H9 (cell line): ENCODE measurements around the gene RNF215. TPM values are rescaled to one million over a fixed set of nuclear protein-coding genes. Genes with fewer than 3 reads are reported as not detected.

Source experiments
- DNase-seq: peaks from one replicate; pipeline ENCODE4 v3.0.0-alpha.2; 2017
- H2AFZ ChIP-seq: one replicate; pipeline ENCODE4 v1.6.1; 2013; ENCODE audit warnings: mild to moderate bottlenecking, low read length, control low read depth, moderate library complexity
- H2AK5ac ChIP-seq: 2 replicates; pipeline ENCODE4 v1.6.1; 2013; ENCODE audit warnings: low read length, control low read depth, mixed read lengths; ENCODE audit not compliant: insufficient read length
- H2BK120ac ChIP-seq: one replicate; pipeline ENCODE4 v1.6.1; 2013; ENCODE audit warnings: low read depth, mild to moderate bottlenecking, low read length, control low read depth, inconsistent platforms; ENCODE audit not compliant: poor library complexity, severe bottlenecking
- H2BK12ac ChIP-seq: 2 replicates; pipeline ENCODE4 v1.6.1; 2013; ENCODE audit warnings: low read length, control low read depth, mixed read lengths, low read depth; ENCODE audit not compliant: insufficient read length
- H2BK15ac ChIP-seq: 2 replicates; pipeline ENCODE4 v1.6.1; 2013; ENCODE audit warnings: low read depth, low read length, control low read depth
- H2BK20ac ChIP-seq: one replicate; pipeline ENCODE4 v1.6.1; 2013; ENCODE audit warnings: low read depth, mild to moderate bottlenecking, low read length, control low read depth, inconsistent platforms; ENCODE audit not compliant: poor library complexity, severe bottlenecking
- H2BK5ac ChIP-seq: 2 replicates; pipeline ENCODE4 v1.6.1; 2013; ENCODE audit warnings: low read length, control low read depth, mixed read lengths; ENCODE audit not compliant: insufficient read length
- H3K14ac ChIP-seq: 2 replicates; pipeline ENCODE4 v1.6.1; 2013; ENCODE audit warnings: low read length, control low read depth; ENCODE audit not compliant: insufficient read depth
- H3K18ac ChIP-seq: 2 replicates; pipeline ENCODE4 v1.6.1; 2013; ENCODE audit warnings: low read depth, mild to moderate bottlenecking, mixed read lengths, low read length, control low read depth; ENCODE audit not compliant: insufficient read length
- H3K23ac ChIP-seq: 2 replicates; pipeline ENCODE4 v1.6.1; 2013; ENCODE audit warnings: low read length, control low read depth, mixed read lengths, low read depth; ENCODE audit not compliant: insufficient read length
- H3K23me2 ChIP-seq: 2 replicates; pipeline ENCODE4 v1.6.1; 2013; ENCODE audit warnings: low read depth, mild to moderate bottlenecking, mixed read lengths, low read length, control low read depth; ENCODE audit not compliant: insufficient read length, poor library complexity, severe bottlenecking
- H3K27ac ChIP-seq: 2 replicates; pipeline ENCODE4 v1.5.1; 2013; ENCODE audit warnings: low read length, control low read depth, mixed read lengths, low read depth; ENCODE audit not compliant: insufficient read length
- H3K27me3 ChIP-seq: 2 replicates; pipeline ENCODE4 v1.6.1; 2013; ENCODE audit warnings: low read length, control low read depth, inconsistent platforms; ENCODE audit not compliant: insufficient read depth
- H3K4ac ChIP-seq: 2 replicates; pipeline ENCODE4 v1.6.1; 2013; ENCODE audit warnings: low read depth, mild to moderate bottlenecking, control low read depth, inconsistent platforms, low read length, moderate library complexity
- H3K4me1 ChIP-seq: 2 replicates; pipeline ENCODE4 v1.6.1; 2013; ENCODE audit warnings: low read length, control low read depth, inconsistent platforms; ENCODE audit not compliant: insufficient read depth
- H3K4me2 ChIP-seq: 2 replicates; pipeline ENCODE4 v1.6.1; 2013; ENCODE audit warnings: low read length, control low read depth, mixed read lengths; ENCODE audit not compliant: insufficient read length, insufficient read depth
- H3K56ac ChIP-seq: 2 replicates; pipeline ENCODE4 v1.6.1; 2013; ENCODE audit warnings: low read depth, mild to moderate bottlenecking, mixed read lengths, low read length, control low read depth; ENCODE audit not compliant: insufficient read length
- H3K79me1 ChIP-seq: 2 replicates; pipeline ENCODE4 v1.6.1; 2013; ENCODE audit warnings: low read depth, mild to moderate bottlenecking, moderate library complexity, low read length, control low read depth, inconsistent platforms; ENCODE audit not compliant: insufficient read depth, poor library complexity, severe bottlenecking
- H3K79me2 ChIP-seq: 2 replicates; pipeline ENCODE4 v1.6.1; 2013; ENCODE audit warnings: low read length, control low read depth, inconsistent platforms; ENCODE audit not compliant: insufficient read depth
- H3K9ac ChIP-seq: 2 replicates; pipeline ENCODE4 v1.6.1; 2013; ENCODE audit warnings: low read length, control low read depth, mixed read lengths; ENCODE audit not compliant: insufficient read length; ENCODE audit errors: extremely low read depth
- H3K9me3 ChIP-seq: one replicate; pipeline ENCODE4 v1.6.1; 2013; ENCODE audit warnings: low read depth, low read length, inconsistent platforms; ENCODE audit not compliant: control insufficient read depth
- H3T11ph ChIP-seq: one replicate; pipeline ENCODE4 v1.6.1; 2013; ENCODE audit warnings: mild to moderate bottlenecking, low read length, control low read depth, inconsistent platforms
- H4K20me1 ChIP-seq: one replicate; pipeline ENCODE4 v1.6.1; 2013; ENCODE audit not compliant: control insufficient read depth, insufficient read length, insufficient read depth
- H4K5ac ChIP-seq: 2 replicates; pipeline ENCODE4 v1.6.1; 2013; ENCODE audit warnings: low read depth, mild to moderate bottlenecking, mixed read lengths, low read length, control low read depth; ENCODE audit not compliant: insufficient read length
- H4K8ac ChIP-seq: replicated peaks from 2 replicates; pipeline ENCODE4 v1.6.1; 2013; ENCODE audit warnings: low read length, control low read depth, mixed read lengths, low read depth; ENCODE audit not compliant: insufficient read length
- H4K91ac ChIP-seq: 2 replicates; pipeline ENCODE4 v1.6.1; 2013; ENCODE audit warnings: low read depth, mild to moderate bottlenecking, moderate library complexity, mixed read lengths, low read length, control low read depth; ENCODE audit not compliant: insufficient read length
- H3K27ac Mint-ChIP-seq, 3 experiments: 2 replicates in 2 of 3; 3 replicates in 1 of 3; pipeline ENCODE4 v1.8.0; 2020 to 2021; ENCODE audit warnings: mixed read lengths in 3 of 3, mild to moderate bottlenecking in 1 of 3, moderate library complexity in 1 of 3
- H3K27me3 Mint-ChIP-seq: 2 replicates; pipeline ENCODE4 v1.8.0; 2021; ENCODE audit warnings: low read depth, mild to moderate bottlenecking, moderate library complexity, mixed read lengths
- H3K36me3 Mint-ChIP-seq, 3 experiments: 2 replicates in 2 of 3; 3 replicates in 1 of 3; pipeline ENCODE4 v1.8.0; 2020 to 2021; ENCODE audit warnings: low read depth in 3 of 3, mixed read lengths in 3 of 3; ENCODE audit not compliant: insufficient read depth in 1 of 3
- H3K4me1 Mint-ChIP-seq, 2 experiments: 2 replicates each; pipeline ENCODE4 v1.8.0; 2020; ENCODE audit warnings: mixed read lengths in 2 of 2
- H3K4me3 Mint-ChIP-seq, 2 experiments: 2 replicates in 1 of 2; 3 replicates in 1 of 2; pipeline ENCODE4 v1.8.0; 2020 to 2021; ENCODE audit warnings: mild to moderate bottlenecking in 2 of 2, mixed read lengths in 2 of 2, moderate library complexity in 1 of 2
- H3K9me3 Mint-ChIP-seq, 2 experiments: 2 replicates in 1 of 2; 3 replicates in 1 of 2; pipeline ENCODE4 v1.8.0; 2020; ENCODE audit warnings: mild to moderate bottlenecking in 2 of 2, mixed read lengths in 2 of 2, moderate library complexity in 1 of 2
- CTCF ChIP-seq: fragments of 200-600 bp; sonication (generic); conservative IDR thresholded peaks from 3 replicates; pipeline ENCODE4 v1.8.0; 2021; ENCODE audit warnings: antibody characterized with exemption, mild to moderate bottlenecking
- WGBS: extraction: QIAGEN DNeasy Blood & Tissue Kit; methylation state at CpG from one replicate; pipeline ENCODE4 v1.1.7; 2013; ENCODE audit warnings: missing lambda C conversion rate, low lambda C conversion rate, mixed read lengths; ENCODE audit not compliant: insufficient read length; ENCODE audit errors: extremely low coverage; 5-methylcytosine and 5-hydroxymethylcytosine counted together
- total RNA-seq: library from RNA; stranded (reverse); gene quantifications from 2 replicates; pipeline ENCODE4 v1.2.1, GENCODE V29; 2021

The RNF215 gene
- total RNA-seq, 1 experiment from 2014 or later, result 24.5 TPM

- peaks cover 4% of the 10 kb centered on the region; the same call in 1 of the 2 replicates for H3K27me3 ChIP-seq
- no peak overlapping the region for H3K4ac ChIP-seq
- no peak for DNase-seq
- H2BK20ac ChIP-seq, result no peak overlapping the region
- peaks cover 29 to 30% of the 10 kb centered on the region in 2 experiments for H3K4me1 Mint-ChIP-seq
- no peaks in the 10 kb centered on the region for H3K9me3 ChIP-seq
- no peak overlapping the region for H3K4me3 Mint-ChIP-seq
- no peak overlapping the region for H2AFZ ChIP-seq
- no peak overlapping the region for H2BK5ac ChIP-seq
- no CpG with 5 or more reads among the region's 1 CpG for WGBS
- H3K18ac ChIP-seq, result no peak overlapping the region
- H4K91ac ChIP-seq, result no peak overlapping the region
- H3K14ac ChIP-seq, result no peak overlapping the region
- H3K56ac ChIP-seq, result no peak overlapping the region
- H3K27ac ChIP-seq, result no peak overlapping the region
- H3K23me2 ChIP-seq, result peaks cover 7% of the 10 kb centered on the region
- H4K20me1 ChIP-seq, result no peaks in the 10 kb centered on the region
- H3K9me3 Mint-ChIP-seq, result no peaks in the 10 kb centered on the region; a peak in 1 of 5 replicates
- no peak overlapping the region for H4K5ac ChIP-seq
- H2BK12ac ChIP-seq, result no peak overlapping the region
- H2AK5ac ChIP-seq, result no peak overlapping the region
- H3K36me3 Mint-ChIP-seq, result peaks cover 0 to 13% (median 3%) of the 10 kb centered on the region in 3 experiments; a peak in 3 of 7 replicates
- no peak overlapping the region for H3K27ac Mint-ChIP-seq
- H2BK15ac ChIP-seq, result no peak overlapping the region
- peaks cover 42% of the 10 kb centered on the region for H3K27me3 Mint-ChIP-seq
- H3K9ac ChIP-seq, result no peak overlapping the region
- no peaks in the 10 kb centered on the region for H3K79me1 ChIP-seq
- no peak overlapping the region for H3T11ph ChIP-seq
- no peak overlapping the region for H3K4me2 ChIP-seq
- H4K8ac ChIP-seq, result no peak overlapping the region
- no peak overlapping the region for H2BK120ac ChIP-seq
- H3K79me2 ChIP-seq, result no peaks in the 10 kb centered on the region
- no peak for TF ChIP-seq CTCF
- H3K4me1 ChIP-seq, result peaks cover 6% of the 10 kb centered on the region; the same call in 1 of the 2 replicates
- no peak overlapping the region for H3K23ac ChIP-seq
Observed at GRCh38 chr22:30400159-30400558, 12.9 kb upstream of the RNF215 start.
